Measurements from ENCODE around the gene MCEE. TPM values are rescaled to one million over a fixed set of nuclear protein-coding genes. Genes with fewer than 3 reads are reported as not detected.

MCEE gene
- polyA plus RNA-seq, 1 of the 3 experiments (the other 2 are of a cell fraction): 6.2 TPM

GRCh38 chr2:71070294-71071093 is 59.5 kb downstream of the MCEE start:
- H3K27ac ChIP-seq (ENCODE audit: low read depth in 2 of 2, low read length in 1 of 2): no peak overlapping the region
- POLR2A ChIA-PET: no interaction called here

GRCh38 chr2:71069376-71069775 is 60.7 kb downstream of the MCEE start:
- Histone ChIP-seq H3K9me3 (no peaks in the 10 kb centered on the region), H3F3A (replicated peaks; ENCODE audit: insufficient read depth) (no peaks in the 10 kb centered on the region), H3K36me3 (replicated peaks in 1 of 2; ENCODE audit: control insufficient read depth in 1 of 2, insufficient read depth in 2 of 2, low read length in 1 of 2) (peaks cover 12 to 27% of the 10 kb centered on the region in 2 experiments), H3K27me3 (ENCODE audit: insufficient read depth) (no peaks in the 10 kb centered on the region), H4K20me1 (ENCODE audit: insufficient read depth) (no peaks in the 10 kb centered on the region), H3K9ac (peak overlapping the region; percentile 87), H3K4me2 (peak overlapping the region; percentile 94), H3K27ac (ENCODE audit: low read depth in 2 of 2, low read length in 1 of 2) (0 out of 4 replicates have a peak overlapping the region, but pooled peaks of 1 of the 2 experiments have one; percentile 92), H3K4me1 (ENCODE audit: control insufficient read depth in 1 of 2, insufficient read depth in 2 of 2, low read depth in 1 of 2, low read length in 1 of 2) (peaks cover 5 to 18% of the 10 kb centered on the region in 2 experiments; a peak in 3 of 4 replicates), H3K4me3 (ENCODE audit: low read depth in 2 of 2, low read length in 1 of 2) (peak overlapping the region; percentile 92 to 98), H3K79me2 (ENCODE audit: insufficient read depth) (peaks cover 42% of the 10 kb centered on the region), H2AFZ (ENCODE audit: low read depth) (0 out of 2 replicates have a peak overlapping the region, but pooled peaks have one; percentile 84), H3K9me2 (no peaks in the 10 kb centered on the region)
- WGBS (ENCODE audit: low lambda C conversion rate): 37% methylated on average over 5 of the region's 5 CpGs
- CTCF ChIA-PET: interaction anchor here (0.6 to 2.7 kb wide), 6 partner anchors 8 to 208 kb away, joined by 3 to 10 read pairs (median 3); no protein-coding TSS in a partner anchor
- no peak for DNase-seq
- no peak for TF ChIP-seq FOXJ3 (CRISPR knock-in tag; IDR thresholded peaks at IDR 0.05)
- no peak for TF ChIP-seq REST (IDR thresholded peaks at IDR 0.05; ENCODE audit: low read depth, low read length)
- no peak for TF ChIP-seq YY1 (IDR thresholded peaks at IDR 0.05; ENCODE audit: low read depth)
- TF ChIP-seq SMC3 (IDR thresholded peaks at IDR 0.05; ENCODE audit: low read depth, low read length): no peak
- no peak for TF ChIP-seq USF1 (IDR thresholded peaks at IDR 0.05; ENCODE audit: borderline replicate concordance, low read depth)
- no peak for TF ChIP-seq SIN3A (IDR thresholded peaks at IDR 0.05; ENCODE audit: borderline replicate concordance, low read depth, low read length)
- no peak for TF ChIP-seq MXI1 (IDR thresholded peaks at IDR 0.05; ENCODE audit: low read depth, low read length)
- POLR2A ChIA-PET: interaction anchor here (1.3 to 1.4 kb wide), 2 partner anchors 8 to 60 kb away, joined by 3 to 4 read pairs; partner anchors contain the start of gene MCEE

More at GRCh38 chr2:71070294-71071093, 59.5 kb downstream of the MCEE start:
- peaks cover 42% of the 10 kb centered on the region for H3K79me2 ChIP-seq (ENCODE audit: insufficient read depth)
- DNase-seq: peak; percentile 51
- peaks cover 5 to 18% of the 10 kb centered on the region in 2 experiments; a peak in 3 of 4 replicates for H3K4me1 ChIP-seq (ENCODE audit: control insufficient read depth in 1 of 2, insufficient read depth in 2 of 2, low read depth in 1 of 2, low read length in 1 of 2)
- 86% methylated on average over 10 of the region's 10 CpGs for WGBS (ENCODE audit: low lambda C conversion rate)
- no peak overlapping the region for H2AFZ ChIP-seq (ENCODE audit: low read depth)
- peak overlapping the region; percentile 94; the same call in 1 of the 2 replicates for H3K4me2 ChIP-seq
- H4K20me1 ChIP-seq (ENCODE audit: insufficient read depth): no peaks in the 10 kb centered on the region
- peak; percentile 36 for TF ChIP-seq CTCF (IDR thresholded peaks at IDR 0.05)
- TF ChIP-seq CHD2 (IDR thresholded peaks at IDR 0.05; ENCODE audit: low read length, partially characterized antibody): no peak
- CTCF ChIA-PET: interaction anchor here (1.1 to 1.2 kb wide), 2 partner anchors 86 to 124 kb away, joined by 3 to 4 read pairs; no protein-coding TSS in a partner anchor
- H3K27me3 ChIP-seq (ENCODE audit: insufficient read depth): no peaks in the 10 kb centered on the region
- H3K9ac ChIP-seq: no peak overlapping the region
- peaks cover 20 to 35% of the 10 kb centered on the region in 2 experiments for H3K36me3 ChIP-seq (replicated peaks in 1 of 2; ENCODE audit: control insufficient read depth in 1 of 2, insufficient read depth in 2 of 2, low read length in 1 of 2)
- H3K4me3 ChIP-seq (ENCODE audit: low read depth in 2 of 2, low read length in 1 of 2): peak overlapping the region in 1 of 2 experiments; percentile 21; a peak in 1 of 4 replicates
- H3K9me2 ChIP-seq: no peaks in the 10 kb centered on the region
- no peaks in the 10 kb centered on the region for H3F3A ChIP-seq (replicated peaks; ENCODE audit: insufficient read depth)
- H3K9me3 ChIP-seq: no peaks in the 10 kb centered on the region
